CD4-positive, alpha-beta T cell treated with Interleukin-4 for 4 hours (primary cell): ENCODE results near the gene ST3GAL5.
"Not testable (repeated sequence)": the region's sequence is repeated elsewhere in the genome, so short reads cannot be mapped to it uniquely, and the experiment has no call there.

Experiments
- DNase-seq: peaks from one replicate; pipeline ENCODE4 v3.0.0-alpha.2; 2020

ST3GAL5 gene

DNA sequence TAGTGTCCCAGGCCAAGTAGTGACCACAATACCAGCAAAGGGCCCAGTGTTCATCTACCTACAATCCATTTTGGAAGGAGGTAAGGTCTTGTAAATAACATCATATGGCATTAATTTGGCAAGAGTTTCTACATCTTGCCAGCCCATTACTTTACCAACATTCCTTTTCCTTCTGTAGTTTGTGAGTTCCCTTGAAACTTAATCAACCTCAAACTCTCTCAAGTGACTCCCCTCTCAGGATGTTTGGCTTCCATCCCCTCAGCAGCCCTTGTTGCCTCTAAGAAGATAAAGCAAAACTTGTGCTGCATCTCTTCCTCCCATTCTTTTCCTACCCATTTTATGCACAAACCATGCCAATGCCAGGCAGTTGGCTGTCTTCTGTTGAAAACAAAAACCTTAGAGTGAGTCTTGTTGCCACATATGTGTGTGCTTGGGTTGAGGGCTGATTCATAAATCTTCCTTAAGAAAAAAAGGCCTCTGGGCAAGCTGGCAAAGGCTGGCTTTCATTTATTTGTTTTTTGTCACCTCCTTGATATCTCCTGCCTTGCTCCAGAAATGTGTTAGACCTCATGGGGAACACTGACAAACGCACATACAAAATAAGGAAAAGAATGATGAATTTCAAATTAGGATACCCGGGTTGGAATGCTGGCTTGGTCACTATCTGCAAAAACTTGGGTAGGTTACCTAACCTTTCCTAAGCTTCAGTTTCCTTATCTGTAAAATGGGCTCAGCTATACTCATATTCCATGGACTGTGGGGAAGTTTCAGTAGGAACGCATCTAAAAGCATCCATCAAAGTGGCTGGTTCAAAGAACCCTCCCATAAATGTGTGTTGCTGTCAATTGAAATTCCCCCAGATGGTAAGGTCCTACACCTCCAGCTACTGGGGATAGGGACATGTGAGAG lies 29.4 kb upstream of the ST3GAL5 start:
- DNase-seq: no peak

DNA sequence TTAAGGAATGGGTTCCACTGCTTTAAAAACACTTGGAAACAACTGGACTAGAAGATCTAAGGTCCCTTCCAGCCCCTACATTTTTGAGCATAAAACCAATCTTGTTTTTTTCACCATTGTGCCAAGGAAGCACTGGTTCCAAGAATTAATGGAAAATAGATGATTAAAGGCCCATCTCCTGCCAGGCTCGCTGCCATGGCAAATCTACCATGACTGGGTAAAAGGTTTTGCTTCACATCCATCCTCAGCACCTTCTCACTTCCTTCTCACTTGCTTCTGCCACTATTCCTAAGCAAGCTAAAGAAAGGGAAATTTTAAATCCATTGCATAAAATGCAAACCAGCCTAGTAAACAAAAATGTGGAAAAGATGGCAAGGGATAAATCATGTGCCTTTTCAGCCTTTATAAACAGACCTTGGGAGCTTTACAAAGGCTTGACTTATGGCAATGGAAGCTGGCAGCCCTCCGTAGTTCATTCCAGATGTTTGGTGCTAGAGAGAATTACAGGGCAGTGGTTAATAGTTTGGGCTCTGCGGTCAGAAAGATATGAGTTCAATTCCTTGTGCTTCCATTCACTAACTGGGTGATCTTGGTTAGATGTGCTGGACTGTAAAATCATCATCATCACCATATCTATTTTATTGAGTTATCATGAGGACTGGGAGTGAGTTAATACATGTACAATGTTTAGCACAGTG lies 27.0 kb upstream of the ST3GAL5 start:
- no peak for DNase-seq

GRCh38 chr2:85914922-85915321 lies 26.1 kb upstream of the ST3GAL5 start:
- no peak for DNase-seq

DNA sequence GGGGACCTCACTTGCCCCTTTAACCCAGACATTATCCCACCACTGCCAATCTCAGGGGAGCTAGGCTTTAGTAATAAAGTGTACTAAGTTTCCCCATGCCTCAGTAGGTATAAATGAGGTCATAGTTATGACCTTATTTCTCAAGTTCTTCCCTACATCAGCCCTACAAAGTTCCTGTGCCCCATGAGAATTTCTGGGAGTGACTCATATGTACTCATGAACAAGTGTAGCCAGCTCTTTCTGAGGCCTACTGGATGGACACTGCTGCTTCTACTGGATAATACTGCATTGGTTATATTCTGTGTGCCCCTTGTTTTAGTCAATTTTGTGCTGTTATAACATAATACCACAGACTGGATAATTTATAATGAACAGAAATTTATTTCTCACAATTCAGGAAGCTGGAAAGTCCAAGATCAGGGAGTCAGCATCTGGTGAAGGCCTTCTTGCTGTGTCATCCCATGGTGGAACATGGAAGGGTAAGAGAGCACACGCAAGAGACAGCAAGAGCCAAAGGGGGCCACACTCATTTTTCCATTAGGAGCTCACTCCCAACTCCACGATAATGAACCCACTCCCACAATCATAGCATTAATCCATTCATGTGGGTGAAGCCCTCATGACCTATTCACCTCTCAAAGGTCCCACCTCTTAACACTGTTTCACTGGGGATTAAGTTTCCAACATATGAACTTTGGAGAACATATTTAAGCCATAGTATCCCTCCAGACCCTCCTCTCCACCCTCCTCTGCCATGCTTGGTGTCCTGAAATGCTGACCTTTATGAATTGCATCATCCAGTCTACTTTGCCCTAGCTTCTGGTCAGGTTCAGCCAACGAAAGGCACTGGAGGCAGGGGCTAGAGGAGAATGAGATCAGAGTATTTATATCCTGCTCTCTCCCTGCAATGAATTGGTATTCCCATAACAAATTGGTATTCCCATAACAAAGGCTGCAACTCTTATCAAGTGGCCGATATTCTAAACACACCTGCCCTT lies 25.4 kb upstream of the ST3GAL5 start:
- no peak for DNase-seq

GRCh38 chr2:85911814-85912692 lies 23.3 kb upstream of the ST3GAL5 start:
- DNase-seq: no peak

GRCh38 chr2:85911097-85911496 lies 22.3 kb upstream of the ST3GAL5 start:
- DNase-seq: no peak

DNA sequence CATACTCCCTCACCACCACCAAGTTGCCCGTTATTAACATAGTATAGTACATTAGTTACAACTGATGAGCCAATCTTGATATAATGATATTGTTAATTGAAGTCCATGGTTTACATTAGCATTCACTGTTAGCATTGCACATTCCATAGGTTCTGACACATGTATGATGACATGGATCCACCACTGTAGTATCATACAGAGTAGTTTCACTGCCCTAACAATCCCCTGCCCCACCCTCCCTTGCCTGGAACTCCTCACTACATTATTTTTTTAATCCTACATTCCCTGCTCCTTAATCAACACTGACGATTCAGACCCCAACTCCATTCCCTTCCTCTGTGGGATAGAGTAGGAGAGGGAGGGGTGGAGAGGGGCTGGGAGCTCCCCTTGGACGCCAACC lies 20.2 kb upstream of the ST3GAL5 start:
- DNase-seq: no peak

DNA sequence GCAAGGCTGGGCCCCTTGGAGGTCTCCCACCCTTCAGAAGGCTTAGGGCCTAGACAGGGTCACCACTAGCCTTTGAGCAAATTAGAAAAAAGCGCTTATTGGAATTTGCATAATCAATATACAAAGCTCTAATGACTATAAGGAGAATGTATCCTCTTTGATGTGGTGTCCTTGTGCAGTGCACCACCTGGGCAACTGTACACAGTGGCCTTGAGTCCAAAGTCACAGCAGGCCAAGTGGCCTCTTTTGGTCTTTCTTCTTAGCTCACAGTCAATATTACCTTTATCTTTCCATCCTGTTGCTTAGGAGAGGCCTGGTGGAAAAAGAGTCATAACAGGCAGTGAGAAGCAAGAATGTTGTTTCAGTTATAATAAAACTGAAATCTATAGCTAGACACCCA lies 19.7 kb upstream of the ST3GAL5 start:
- DNase-seq: no peak

GRCh38 chr2:85907671-85908157 lies 18.9 kb upstream of the ST3GAL5 start:
- DNase-seq: no peak

DNA sequence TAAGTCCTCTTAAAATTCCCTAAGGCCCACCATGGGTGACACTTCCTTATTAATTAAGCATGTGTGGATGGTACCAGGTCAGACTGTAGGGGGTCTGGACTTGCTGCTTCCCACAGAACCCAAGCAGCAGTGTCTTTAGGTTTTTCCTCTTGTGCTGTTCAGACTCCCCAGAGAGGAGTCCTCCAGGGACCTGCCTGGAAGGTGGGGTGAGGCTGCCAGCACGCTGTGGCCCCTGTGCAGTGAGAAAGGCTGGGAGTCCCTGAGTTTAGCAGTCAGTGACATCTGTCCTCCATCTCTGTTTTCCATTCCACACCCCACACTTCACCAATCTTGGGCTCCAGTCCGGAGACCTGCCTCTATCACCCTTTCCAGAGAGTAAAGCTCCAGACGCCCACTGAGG lies 18.0 kb upstream of the ST3GAL5 start:
- DNase-seq: no peak

DNA sequence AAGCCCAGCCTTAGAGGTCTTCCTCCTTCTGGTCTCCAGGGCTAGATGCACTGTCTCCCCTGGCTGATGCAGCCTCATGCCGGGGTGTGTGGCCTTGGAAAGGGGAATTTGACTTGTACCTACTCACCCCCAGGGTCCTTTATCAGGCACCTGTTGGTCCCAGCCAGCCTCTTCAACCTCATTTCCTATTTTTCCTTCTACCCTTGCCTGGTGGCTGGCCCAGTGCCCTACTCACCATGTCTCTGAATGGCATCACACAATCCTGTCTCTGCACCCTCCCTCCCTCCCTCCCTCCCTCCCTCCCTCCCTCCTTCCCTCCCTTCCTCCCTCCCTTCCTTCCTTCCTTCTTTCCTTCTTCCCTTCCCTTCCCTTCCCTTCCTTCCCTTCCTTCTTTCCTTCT lies 17.1 kb upstream of the ST3GAL5 start:
- DNase-seq: no peak

DNA sequence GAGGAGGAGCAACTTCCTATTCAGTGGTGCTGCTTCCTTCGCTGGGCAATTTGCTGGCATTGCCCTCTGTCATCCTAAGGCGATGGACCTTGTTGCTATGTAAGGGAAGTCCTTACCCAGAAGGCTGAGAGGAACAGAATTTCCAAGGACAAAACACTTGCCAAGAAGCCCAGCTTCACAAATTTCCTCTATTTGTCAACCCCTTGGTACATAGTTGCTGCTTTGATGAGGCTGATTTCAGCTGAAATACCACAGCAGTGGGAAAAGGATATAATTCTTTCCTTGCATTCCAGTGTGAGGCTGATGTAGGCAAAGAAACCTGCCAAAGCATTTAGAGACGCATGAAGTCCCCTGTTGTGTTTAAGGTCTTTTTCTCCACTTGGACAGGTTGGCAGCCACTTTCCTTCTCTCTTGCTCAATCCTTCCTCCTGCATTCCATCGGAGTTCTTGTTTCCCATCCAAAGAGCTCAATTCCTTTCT lies 16.4 kb upstream of the ST3GAL5 start:
- DNase-seq: no peak

GRCh38 chr2:85903849-85904248 lies 15.1 kb upstream of the ST3GAL5 start:
- no peak for DNase-seq

DNA sequence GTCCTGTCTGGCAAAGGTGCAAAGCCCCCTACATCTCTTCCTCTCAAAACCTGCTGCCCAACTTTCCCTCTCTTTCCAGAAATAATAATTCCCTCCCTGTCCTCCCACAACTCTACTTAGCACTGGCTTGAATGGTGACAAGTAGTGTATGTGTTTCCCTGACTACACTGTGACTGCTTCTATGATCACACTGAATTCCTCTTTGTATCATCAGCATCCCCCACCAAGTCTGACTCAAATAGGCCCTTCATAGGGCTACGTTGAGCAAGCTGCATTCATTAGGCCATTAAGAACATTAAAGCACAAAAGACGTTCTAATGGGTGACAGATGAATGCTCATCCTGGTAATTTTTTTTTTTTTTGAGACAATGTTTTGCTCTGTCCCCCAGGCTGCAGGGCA lies 13.7 kb upstream of the ST3GAL5 start:
- DNase-seq: no peak

- DNase-seq: no peak
These were observed 12.4 kb upstream of the ST3GAL5 start for GRCh38 chr2:85901155-85901554.

- DNase-seq: no peak
These were observed 11.6 kb upstream of the ST3GAL5 start for GRCh38 chr2:85900366-85900765.

- no peak for DNase-seq
These were observed 11.1 kb upstream of the ST3GAL5 start for GRCh38 chr2:85899849-85900248.

- DNase-seq: no peak
These were observed 10.5 kb upstream of the ST3GAL5 start for GRCh38 chr2:85899284-85899683.

- no peak for DNase-seq
These were observed 10.1 kb upstream of the ST3GAL5 start for GRCh38 chr2:85898881-85899280.

GRCh38 chr2:85894554-85895278 lies 5.9 kb upstream of the ST3GAL5 start:
- not testable (repeated sequence) for DNase-seq
